ENCODE data around the gene REXO1. TPM values are rescaled to one million over a fixed set of nuclear protein-coding genes. Genes with fewer than 3 reads are reported as not detected.

Gene REXO1
- total and polyA plus RNA-seq, 5 donors, result 12.8 to 22.1 (median 15.5) TPM

GRCh38 chr19:1768248-1768647, 80.0 kb downstream of the REXO1 start:
- H3K27ac ChIP-seq (ENCODE audit: low read length), result no peak overlapping the region
- peaks cover 4% of the 10 kb centered on the region for H3K9me3 ChIP-seq (ENCODE audit: control insufficient read depth, low read length)
- no peaks in the 10 kb centered on the region for H3K4me1 ChIP-seq (ENCODE audit: control insufficient read depth, insufficient read depth, low read length)
- no peaks in the 10 kb centered on the region for H3K27me3 ChIP-seq (ENCODE audit: control insufficient read depth, insufficient read depth)
- 13% methylated on average over 13 of the region's 13 CpGs for WGBS
- peak in 1 of 2 donors; percentile 8 for ATAC-seq
- no peak overlapping the region for H3K4me3 ChIP-seq (ENCODE audit: low read length)
- intact Hi-C loops (cut with DNase I), result loop anchor here (5.0 to 10.0 kb wide), 3 partner anchors 96 to 223 kb away; no protein-coding TSS in a partner anchor
- DNase-seq, result peak in 1 of 3 donors; percentile 55

DNA sequence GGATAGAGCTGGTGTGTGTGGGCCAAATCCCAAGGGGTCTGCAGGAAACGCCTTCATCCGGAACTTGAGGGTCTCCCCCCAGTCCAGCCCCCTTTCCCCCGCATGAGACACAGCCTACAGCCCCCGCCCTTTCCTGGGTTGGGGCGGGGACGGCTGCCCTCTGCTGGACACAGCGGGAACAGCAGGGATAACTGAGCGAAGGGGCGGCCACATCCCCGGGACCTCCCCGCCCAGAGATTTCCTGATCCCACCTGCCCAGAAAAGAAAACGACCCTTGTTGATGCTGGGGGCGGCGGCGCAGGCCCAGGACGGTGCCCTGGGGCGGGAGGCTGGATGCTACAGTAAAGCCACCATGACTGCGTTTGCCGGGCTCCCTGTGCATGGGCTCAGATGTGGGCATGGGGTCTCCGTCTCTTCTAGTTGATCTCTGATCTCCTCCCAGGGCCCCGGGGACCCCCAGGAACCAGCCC, 80.8 kb downstream of the REXO1 start:
- Histone ChIP-seq H3K9me3 (ENCODE audit: control insufficient read depth, low read length) (peaks cover 4% of the 10 kb centered on the region), H3K27ac (ENCODE audit: low read length) (no peak overlapping the region), H3K4me3 (ENCODE audit: low read length) (no peak overlapping the region), H3K4me1 (ENCODE audit: control insufficient read depth, insufficient read depth, low read length) (no peaks in the 10 kb centered on the region), H3K27me3 (ENCODE audit: control insufficient read depth, insufficient read depth) (no peaks in the 10 kb centered on the region)
- DNase-seq (peak in 2 of 3 donors; percentile 64 to 71), ATAC-seq (peak; percentile 55 to 71)
- 5% methylated on average over 21 of the region's 21 CpGs for WGBS
- intact Hi-C loops (cut with DNase I), result loop anchor here (5.0 to 10.0 kb wide), 3 partner anchors 95 to 223 kb away; no protein-coding TSS in a partner anchor

DNA sequence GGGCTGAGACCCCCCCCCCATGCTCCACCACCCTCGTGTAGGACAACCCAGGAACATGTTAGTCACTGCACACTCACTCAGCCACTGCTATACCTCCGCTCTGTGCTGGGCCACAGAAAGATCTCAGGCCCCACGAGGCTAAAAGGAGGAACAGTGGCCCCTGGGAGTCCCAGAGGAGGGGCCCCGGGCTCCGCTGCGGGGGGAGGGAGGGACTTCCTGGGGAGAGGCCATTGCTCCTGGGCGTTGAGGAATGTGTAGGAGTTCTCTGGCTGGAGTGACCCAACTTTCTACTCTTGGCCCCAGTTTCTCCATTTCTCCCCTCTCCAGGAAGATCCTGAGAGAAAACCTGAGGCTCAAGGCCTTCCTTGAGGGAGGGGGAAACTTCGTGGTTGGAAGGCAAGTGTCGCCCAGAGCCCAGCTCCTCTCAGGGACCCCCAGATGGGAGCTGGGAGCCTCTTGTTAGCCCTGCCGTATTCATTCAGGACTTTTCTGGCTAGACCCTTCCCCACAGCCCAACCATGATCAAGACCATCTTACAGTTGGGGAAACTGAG, 81.4 kb downstream of the REXO1 start:
- Histone ChIP-seq H3K9me3 (ENCODE audit: control insufficient read depth, low read length) (peaks cover 4% of the 10 kb centered on the region), H3K27me3 (ENCODE audit: control insufficient read depth, insufficient read depth) (no peaks in the 10 kb centered on the region), H3K4me3 (ENCODE audit: low read length) (no peak overlapping the region), H3K27ac (ENCODE audit: low read length) (no peak overlapping the region), H3K4me1 (ENCODE audit: control insufficient read depth, insufficient read depth, low read length) (no peaks in the 10 kb centered on the region)
- WGBS, result 22% methylated on average over 10 of the region's 10 CpGs
- DNase-seq (no peak), ATAC-seq (no peak)
- intact Hi-C loops (cut with DNase I), result loop anchor here (5.0 to 10.0 kb wide), 3 partner anchors 95 to 222 kb away; no protein-coding TSS in a partner anchor

GRCh38 chr19:1765904-1766799, 82.1 kb downstream of the REXO1 start:
- WGBS, result 4% methylated on average over 38 of the region's 38 CpGs
- Histone ChIP-seq H3K9me3 (ENCODE audit: control insufficient read depth, low read length) (peaks cover 2% of the 10 kb centered on the region), H3K27me3 (ENCODE audit: control insufficient read depth, insufficient read depth) (no peaks in the 10 kb centered on the region), H3K4me3 (ENCODE audit: low read length) (no peak overlapping the region), H3K27ac (ENCODE audit: low read length) (no peak overlapping the region), H3K4me1 (ENCODE audit: control insufficient read depth, insufficient read depth, low read length) (no peaks in the 10 kb centered on the region)
- ATAC-seq, result no peak
- peak in 2 of 3 donors; percentile 26 to 46 for DNase-seq
- intact Hi-C loops (cut with DNase I), result loop anchor here (2.0 to 10.0 kb wide), 4 partner anchors 94 to 227 kb away; no protein-coding TSS in a partner anchor

Small RNAs within 50 kb of the gene (microRNA-seq; reads per million reads assigned to microRNA genes)
- gene MIR1909, result 0.42 to 0.54 reads per million in 2 donors

Other genes starting within 250 kb of the REXO1 start
- gene UQCR11, start 243.0 kb downstream of the REXO1 start, total RNA-seq, result 100 to 1,000 TPM; 639 to 958 (median 854) TPM
- 472 TPM for gene UQCR11, start 243.0 kb downstream of the REXO1 start, polyA plus RNA-seq
- 10 to 100 TPM; 20.1 to 23.6 (median 22.4) TPM for gene TCF3, start 195.9 kb downstream of the REXO1 start, total RNA-seq
- 15.3 TPM for gene TCF3, start 195.9 kb downstream of the REXO1 start, polyA plus RNA-seq
- gene ONECUT3, start 95.0 kb downstream of the REXO1 start, total RNA-seq, result not detected
- not detected for gene ONECUT3, start 95.0 kb downstream of the REXO1 start, polyA plus RNA-seq
- 1 to 10 TPM in 3 of 4 donors, under 1 TPM in 1; 0.53 to 1.9 (median 1.5) TPM for gene ATP8B3, start 36.2 kb downstream of the REXO1 start, total RNA-seq
- gene ATP8B3, start 36.2 kb downstream of the REXO1 start, polyA plus RNA-seq, result 0.97 TPM
- 10 to 100 TPM in 1 of 4 donors, 1 to 10 TPM in 3; 6.4 to 11.1 (median 7.3) TPM for gene KLF16, start 15.1 kb upstream of the REXO1 start, total RNA-seq
- 4.5 TPM for gene KLF16, start 15.1 kb upstream of the REXO1 start, polyA plus RNA-seq
- gene ABHD17A, start 37.0 kb upstream of the REXO1 start, total RNA-seq, result 10 to 100 TPM; 64.4 to 71.3 (median 68.3) TPM
- gene ABHD17A, start 37.0 kb upstream of the REXO1 start, polyA plus RNA-seq, result 96.0 TPM
- 1 to 10 TPM; 1.2 to 2.7 (median 2.0) TPM for gene ADAT3, start 56.9 kb upstream of the REXO1 start, total RNA-seq
- gene ADAT3, start 56.9 kb upstream of the REXO1 start, polyA plus RNA-seq, result 1.8 TPM
- 10 to 100 TPM; 18.4 to 19.9 (median 18.9) TPM for gene SCAMP4, start 56.9 kb upstream of the REXO1 start, total RNA-seq
- 16.1 TPM for gene SCAMP4, start 56.9 kb upstream of the REXO1 start, polyA plus RNA-seq
- 10 to 100 TPM; 25.6 to 32.2 (median 29.0) TPM for gene CSNK1G2, start 92.7 kb upstream of the REXO1 start, total RNA-seq
- 30.2 TPM for gene CSNK1G2, start 92.7 kb upstream of the REXO1 start, polyA plus RNA-seq
- 10 to 100 TPM; 52.7 to 68.4 (median 62.2) TPM for gene BTBD2, start 167.2 kb upstream of the REXO1 start, total RNA-seq
- 39.3 TPM for gene BTBD2, start 167.2 kb upstream of the REXO1 start, polyA plus RNA-seq
- 100 to 1,000 TPM in 3 of 4 donors, 10 to 100 TPM in 1; 96.9 to 151 (median 122) TPM for gene MKNK2, start 202.8 kb upstream of the REXO1 start, total RNA-seq
- 75.9 TPM for gene MKNK2, start 202.8 kb upstream of the REXO1 start, polyA plus RNA-seq
- gene MOB3A, start 247.8 kb upstream of the REXO1 start, total RNA-seq, result 10 to 100 TPM; 20.9 to 27.0 (median 21.8) TPM
- 9.5 TPM for gene MOB3A, start 247.8 kb upstream of the REXO1 start, polyA plus RNA-seq
- gene IZUMO4, start 248.4 kb upstream of the REXO1 start, total RNA-seq, result 1 to 10 TPM; 1.1 to 3.3 (median 2.3) TPM
- gene IZUMO4, start 248.4 kb upstream of the REXO1 start, polyA plus RNA-seq, result 2.7 TPM